Fibroblast of the aortic adventitia (primary cell): ENCODE data around the gene CTCF. TPM values are rescaled to one million over a fixed set of nuclear protein-coding genes. Genes with fewer than 3 reads are reported as not detected.

Experiments used
- DNase-seq: peaks from one replicate; pipeline ENCODE4 v3.0.0-alpha.2; 2010; ENCODE audit warnings: low read depth
- H3K4me3 ChIP-seq: 2 replicates; pipeline ENCODE4 v1.5.1; 2011; ENCODE audit warnings: low read depth, mild to moderate bottlenecking, control low read depth, low read length, moderate library complexity
- CTCF ChIP-seq: IDR thresholded peaks from 2 replicates; pipeline ENCODE4 v1.5.1; 2011; ENCODE audit warnings: mild to moderate bottlenecking, low read length, control low read depth, inconsistent platforms; ENCODE audit not compliant: insufficient read depth
- small RNA-seq: library from RNA; depleted of rRNA; stranded (forward); fragments of <200 nt; gene quantifications from one replicate; pipeline ENCODE3, GENCODE V24; 2012
- total RNA-seq: library from RNA; depleted of rRNA; stranded (reverse); fragments of >200 nt; gene quantifications from 2 replicates; pipeline ENCODE4 v1.2.3, GENCODE V29; 2012; ENCODE audit warnings: low replicate concordance

CTCF gene
- total RNA-seq, 1 donor: 34.3 TPM

GRCh38 chr16:67677712-67678111, 115.4 kb downstream of the CTCF start:
- DNase-seq: no peak
- H3K4me3 ChIP-seq: no peak overlapping the region
- TF ChIP-seq CTCF: no peak

DNA sequence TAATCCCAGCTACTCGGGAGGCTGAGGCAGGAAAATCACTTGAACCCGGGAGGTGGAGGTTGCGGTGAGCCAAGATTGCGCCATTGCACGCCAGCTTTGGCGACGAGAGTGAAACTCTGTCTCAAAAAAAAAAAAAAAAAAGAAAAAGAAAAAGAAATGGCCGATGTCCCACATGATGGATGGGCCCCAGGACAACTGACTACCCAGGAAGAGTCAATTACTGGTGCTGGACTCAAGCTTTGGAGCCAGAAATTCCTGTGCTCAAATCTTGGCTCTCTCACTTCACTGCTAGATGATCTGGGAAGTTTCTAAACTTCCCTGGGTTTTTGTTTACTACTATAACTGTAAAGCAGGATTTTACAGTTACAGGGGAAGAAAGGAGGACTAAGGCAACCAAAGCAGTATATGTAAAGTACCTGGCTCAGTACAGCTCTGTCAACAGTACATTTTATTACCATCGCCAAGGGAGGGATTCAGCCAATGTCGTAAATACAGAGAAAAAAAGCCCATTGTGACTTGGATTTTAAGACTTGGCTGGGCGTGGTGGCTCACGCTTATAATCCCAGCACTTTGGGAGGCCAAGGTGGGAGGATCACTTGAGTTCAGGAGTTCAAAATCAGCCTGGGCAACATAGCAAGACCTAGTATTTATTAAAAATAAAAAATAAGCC, 116.2 kb downstream of the CTCF start:
- no peak for DNase-seq
- H3K4me3 ChIP-seq: no peak overlapping the region
- no peak for TF ChIP-seq CTCF

DNA sequence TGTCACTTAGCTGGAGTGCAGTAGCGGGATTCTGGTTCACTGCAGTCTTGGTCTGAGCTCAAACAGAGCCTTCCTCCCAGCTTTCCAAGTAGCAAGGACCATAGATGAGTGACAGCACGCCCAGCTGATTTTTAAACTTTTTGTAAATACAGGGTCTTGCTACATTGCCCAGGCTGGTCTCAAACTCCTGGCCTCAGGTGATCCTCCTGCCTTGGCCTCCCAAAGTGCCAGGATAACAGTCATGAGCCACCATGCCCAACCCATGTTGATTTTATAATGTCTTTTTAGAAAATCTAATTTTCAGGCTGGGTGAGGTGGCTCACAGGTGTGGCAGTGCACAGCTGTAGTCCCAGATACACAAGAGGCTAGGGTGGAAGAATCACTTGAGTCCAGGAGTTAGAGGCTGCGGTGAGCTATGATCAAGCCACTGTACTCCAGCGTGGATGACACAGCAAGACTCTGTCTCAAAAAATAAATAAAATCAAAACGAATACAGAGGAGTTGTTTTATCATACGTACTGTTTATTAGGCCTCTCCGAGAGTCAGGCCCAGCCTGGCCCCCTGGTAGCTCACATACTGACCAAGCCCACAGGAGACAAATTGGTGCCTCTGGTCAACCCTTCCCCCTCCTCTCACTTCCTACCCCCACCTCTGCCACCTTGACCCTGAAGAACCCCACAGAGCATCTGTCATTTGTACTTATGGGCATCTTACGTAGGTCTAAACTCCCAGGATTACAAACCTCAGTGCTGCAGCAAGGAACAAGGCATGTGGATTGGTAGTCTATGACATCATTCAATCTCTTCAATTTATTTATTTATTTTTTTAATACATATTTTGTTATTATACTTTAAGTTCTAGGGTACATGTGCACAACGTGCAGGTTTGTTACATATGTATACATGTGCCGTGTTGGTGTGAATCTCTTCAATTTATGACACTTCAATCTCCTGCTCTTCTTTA, 117.9 kb downstream of the CTCF start:
- TF ChIP-seq CTCF: no peak
- no peak overlapping the region for H3K4me3 ChIP-seq
- DNase-seq: no peak

- no peak for TF ChIP-seq CTCF
- no peak for DNase-seq
Measured at GRCh38 chr16:67683767-67684166, 121.4 kb downstream of the CTCF start.

DNA sequence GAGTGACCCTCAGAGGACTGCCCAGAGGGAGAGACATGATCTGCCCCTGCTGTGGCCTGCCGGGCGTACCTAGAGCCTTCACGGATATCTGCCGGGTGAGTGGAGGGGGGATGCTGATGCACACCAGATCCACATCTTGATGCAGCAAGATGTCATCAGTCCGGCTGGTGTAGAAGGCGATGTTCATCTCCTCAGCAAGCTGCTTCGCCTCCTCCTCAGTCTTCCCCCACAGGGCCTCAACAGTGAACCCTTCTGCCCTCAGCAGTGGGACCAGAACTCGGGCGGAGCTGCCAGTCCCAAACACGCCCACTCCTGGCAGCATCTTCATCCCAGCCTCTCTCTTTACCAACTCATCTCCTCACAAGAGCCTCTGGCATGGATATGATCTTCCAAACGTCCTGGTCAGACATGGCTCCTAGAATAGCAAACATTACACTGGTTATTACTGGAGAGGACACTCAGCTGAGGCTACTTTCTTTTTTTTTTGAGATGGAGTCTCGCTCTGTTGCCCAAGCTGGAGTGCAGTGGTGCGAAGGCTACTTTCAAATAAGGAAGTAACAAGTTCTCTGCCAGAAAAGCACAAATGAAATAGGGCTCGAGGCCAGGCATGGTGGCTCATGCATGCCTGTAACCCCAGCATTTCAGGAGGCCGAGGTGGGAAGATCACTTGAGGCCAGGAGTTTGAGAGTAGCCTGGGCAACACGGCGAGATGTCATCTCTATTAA, 123.2 kb downstream of the CTCF start:
- TF ChIP-seq CTCF: no peak
- DNase-seq: no peak
- H3K4me3 ChIP-seq: no peak overlapping the region

More at GRCh38 chr16:67683767-67684166, 121.4 kb downstream of the CTCF start:
- H3K4me3 ChIP-seq: no peak overlapping the region

Small RNA genes within 50 kb of the gene (small RNA-seq; reads per million reads assigned to genes)
- not detected for gene AC027682.3

Other genes with a start within 250 kb of the CTCF start
- gene KCTD19, start 235.8 kb upstream of the CTCF start, total RNA-seq: not detected in 2 replicates
- gene LRRC36, start 235.7 kb upstream of the CTCF start, total RNA-seq: not detected in 2 replicates
- 0.74 and 0.99 TPM in 2 replicates for gene TPPP3, start 169.0 kb upstream of the CTCF start, total RNA-seq
- 7.1 and 7.6 TPM in 2 replicates for gene ZDHHC1, start 146.0 kb upstream of the CTCF start, total RNA-seq
- gene HSD11B2, start 131.4 kb upstream of the CTCF start, total RNA-seq: not detected in 2 replicates
- 47.8 and 114 TPM in 2 replicates for gene ATP6V0D1, start 81.4 kb upstream of the CTCF start, total RNA-seq
- gene AGRP, start 79.0 kb upstream of the CTCF start, total RNA-seq: not detected in 2 replicates
- gene RIPOR1, start 33.7 kb upstream of the CTCF start, total RNA-seq: 29.3 and 64.7 TPM in 2 replicates
- 0.09 and 0.49 TPM in 2 replicates for gene CARMIL2, start 82.6 kb downstream of the CTCF start, total RNA-seq
- gene ACD, start 97.7 kb downstream of the CTCF start, total RNA-seq: 8.8 and 23.1 TPM in 2 replicates
- gene PARD6A, start 98.4 kb downstream of the CTCF start, total RNA-seq: 1.4 TPM in 1 of 2 replicates, not detected in the other
- 14.1 and 19.2 TPM in 2 replicates for gene ENKD1, start 104.2 kb downstream of the CTCF start, total RNA-seq
- gene C16orf86, start 104.3 kb downstream of the CTCF start, total RNA-seq: 3.3 and 14.8 TPM in 2 replicates
- gene GFOD2, start 156.8 kb downstream of the CTCF start, total RNA-seq: 11.9 and 14.1 TPM in 2 replicates
- 3.1 and 6.4 TPM in 2 replicates for gene RANBP10, start 244.0 kb downstream of the CTCF start, total RNA-seq
- 0.99 and 1.8 TPM in 2 replicates for gene TSNAXIP1, start 244.4 kb downstream of the CTCF start, total RNA-seq